ENCODE results near the gene DPY19L3.
"Not testable (repeated sequence)": the region's sequence is repeated elsewhere in the genome, so short reads cannot be mapped to it uniquely, and the experiment has no call there.

DPY19L3 gene

GRCh38 chr19:32363632-32364031, 41.9 kb upstream of the DPY19L3 start:
- no peaks in the 10 kb centered on the region for H3K9me3 ChIP-seq (replicated peaks in 1 of 11)
- no peak for TF ChIP-seq Cebpa-rat (IDR thresholded peaks at IDR 0.05)
- no peak overlapping the region for H3K9ac ChIP-seq
- H3K36me3 ChIP-seq, result peaks cover 15 to 98% (median 94%) of the 10 kb centered on the region in 11 experiments; a peak in 20 of 22 replicates
- peaks cover 17 to 83% (median 58%) of the 10 kb centered on the region in 11 experiments; a peak in 20 of 22 replicates for H4K20me1 ChIP-seq
- H3K4me1 ChIP-seq, result no peaks in the 10 kb centered on the region
- H3K27ac ChIP-seq, result no peak overlapping the region
- H3K4me2 ChIP-seq, result no peak overlapping the region
- peaks cover 0 to 98% (median 0%) of the 10 kb centered on the region in 11 experiments; a peak in 8 of 22 replicates for H3K27me3 ChIP-seq
- no peak overlapping the region for H3K4me3 ChIP-seq

DNA sequence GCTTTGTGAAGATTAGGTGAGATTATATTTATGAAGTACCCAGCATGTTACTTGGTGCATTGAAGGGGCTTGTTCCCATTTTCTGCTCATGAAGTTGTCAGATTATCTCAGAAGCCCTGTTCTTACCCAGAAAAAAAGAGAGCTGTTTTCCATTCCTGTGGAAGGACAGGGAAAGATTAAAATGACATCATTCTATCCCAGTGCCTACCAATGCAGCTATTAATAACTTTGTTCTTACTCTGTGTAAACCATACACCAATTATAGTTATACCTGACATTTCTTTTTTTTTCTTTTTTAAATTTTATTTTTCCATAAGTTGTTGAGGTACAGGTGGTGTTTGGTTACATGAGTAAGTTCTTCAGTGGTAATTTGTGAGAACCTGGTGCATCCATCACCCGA, 41.5 kb upstream of the DPY19L3 start:
- Histone ChIP-seq H3K4me2 (no peak overlapping the region), H3K9me3 (replicated peaks in 1 of 11) (no peaks in the 10 kb centered on the region), H3K27ac (no peak overlapping the region), H3K27me3 (peaks cover 0 to 98% (median 0%) of the 10 kb centered on the region in 11 experiments; a peak in 8 of 22 replicates), H3K4me3 (no peak overlapping the region), H3K9ac (no peak overlapping the region), H3K4me1 (no peaks in the 10 kb centered on the region), H3K36me3 (peaks cover 13 to 98% (median 94%) of the 10 kb centered on the region in 11 experiments; a peak in 20 of 22 replicates), H4K20me1 (peaks cover 16 to 83% (median 60%) of the 10 kb centered on the region in 11 experiments; a peak in 18 of 22 replicates)
- TF ChIP-seq Cebpa-rat (IDR thresholded peaks at IDR 0.05), result no peak

- Histone ChIP-seq H3K4me2 (no peak overlapping the region), H3K9me3 (replicated peaks in 1 of 11) (no peaks in the 10 kb centered on the region), H3K9ac (no peak overlapping the region), H3K27me3 (peaks cover 0 to 96% (median 0%) of the 10 kb centered on the region in 11 experiments; a peak in 7 of 22 replicates), H3K27ac (no peak overlapping the region), H4K20me1 (peaks cover 13 to 81% (median 48%) of the 10 kb centered on the region in 11 experiments; a peak in 18 of 22 replicates), H3K4me1 (no peaks in the 10 kb centered on the region), H3K36me3 (peaks cover 6 to 100% (median 92%) of the 10 kb centered on the region in 11 experiments; a peak in 21 of 22 replicates), H3K4me3 (no peak overlapping the region)
- TF ChIP-seq Cebpa-rat (IDR thresholded peaks at IDR 0.05), result no peak
These were observed 38.5 kb upstream of the DPY19L3 start for GRCh38 chr19:32367063-32367462.

DNA sequence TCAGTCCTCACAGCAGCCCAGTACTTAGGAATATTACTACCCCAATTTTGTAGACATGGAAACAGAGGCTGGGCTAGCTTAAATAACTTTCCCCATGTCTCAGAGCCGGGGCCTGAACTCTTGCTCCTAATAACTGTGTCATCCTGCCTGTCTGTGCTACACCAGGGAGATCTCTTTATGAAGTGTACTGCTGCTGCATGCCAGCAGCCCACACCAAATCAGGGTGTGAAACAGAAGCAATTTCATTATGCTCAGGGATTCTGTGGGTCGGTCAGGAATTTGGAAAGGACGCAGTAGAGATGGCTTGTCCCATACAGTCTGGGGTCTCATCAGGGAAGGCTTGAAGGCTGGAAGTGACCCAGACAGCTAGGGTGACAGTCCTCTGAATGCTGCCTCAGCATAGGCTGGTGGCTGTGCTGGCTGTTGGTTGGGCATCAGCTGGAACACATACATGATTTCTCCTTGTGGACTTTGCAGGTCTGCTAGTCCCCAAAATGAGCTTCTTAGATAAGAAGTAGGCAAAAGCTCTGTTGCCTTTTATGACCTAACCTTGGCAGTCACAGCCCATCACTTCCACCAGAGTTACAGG, 37.5 kb upstream of the DPY19L3 start:
- H3K27ac ChIP-seq, result no peak overlapping the region
- peaks cover 15 to 100% (median 92%) of the 10 kb centered on the region in 11 experiments for H3K36me3 ChIP-seq
- H3K9ac ChIP-seq, result no peak overlapping the region

GRCh38 chr19:32368787-32369186, 36.8 kb upstream of the DPY19L3 start:
- Histone ChIP-seq H3K9ac (no peak overlapping the region), H3K4me1 (no peaks in the 10 kb centered on the region), H3K36me3 (peaks cover 15 to 100% (median 92%) of the 10 kb centered on the region in 11 experiments), H3K9me3 (replicated peaks in 1 of 11) (peaks cover 0 to 10% (median 0%) of the 10 kb centered on the region in 11 experiments; a peak in 3 of 22 replicates), H3K4me2 (no peak overlapping the region), H3K4me3 (no peak overlapping the region), H3K27ac (no peak overlapping the region), H4K20me1 (peaks cover 9 to 74% (median 33%) of the 10 kb centered on the region in 11 experiments; a peak in 17 of 22 replicates), H3K27me3 (peaks cover 0 to 96% (median 0%) of the 10 kb centered on the region in 11 experiments; a peak in 6 of 22 replicates)
- TF ChIP-seq Cebpa-rat (IDR thresholded peaks at IDR 0.05), result no peak

More for the DNA sequence above, 37.5 kb upstream of the DPY19L3 start:
- no peak overlapping the region for H3K4me3 ChIP-seq
- no peak for TF ChIP-seq Cebpa-rat (IDR thresholded peaks at IDR 0.05)
- peaks cover 0 to 96% (median 0%) of the 10 kb centered on the region in 11 experiments; a peak in 7 of 22 replicates for H3K27me3 ChIP-seq
- peaks cover 0 to 9% (median 0%) of the 10 kb centered on the region in 11 experiments; a peak in 3 of 22 replicates for H3K9me3 ChIP-seq (replicated peaks in 1 of 11)
- peaks cover 9 to 77% (median 39%) of the 10 kb centered on the region in 11 experiments; a peak in 18 of 22 replicates for H4K20me1 ChIP-seq
- H3K4me2 ChIP-seq, result no peak overlapping the region
- H3K4me1 ChIP-seq, result no peaks in the 10 kb centered on the region

GRCh38 chr19:32372726-32373517, 32.6 kb upstream of the DPY19L3 start:
- peaks cover 4 to 41% (median 15%) of the 10 kb centered on the region in 11 experiments; a peak in 17 of 22 replicates for H4K20me1 ChIP-seq
- H3K27me3 ChIP-seq, result peaks cover 0 to 73% (median 0%) of the 10 kb centered on the region in 11 experiments; a peak in 6 of 22 replicates
- peaks cover 0 to 10% (median 0%) of the 10 kb centered on the region in 11 experiments; a peak in 4 of 22 replicates for H3K9me3 ChIP-seq (replicated peaks in 1 of 11)
- no peak overlapping the region for H3K4me2 ChIP-seq
- no peak overlapping the region for H3K4me3 ChIP-seq
- H3K9ac ChIP-seq, result no peak overlapping the region
- peaks cover 0 to 5% (median 0%) of the 10 kb centered on the region in 10 experiments; a peak in 4 of 20 replicates for H3K4me1 ChIP-seq
- no peak overlapping the region for H3K27ac ChIP-seq
- no peak for TF ChIP-seq Cebpa-rat (IDR thresholded peaks at IDR 0.05)
- H3K36me3 ChIP-seq, result peaks cover 12 to 99% (median 87%) of the 10 kb centered on the region in 11 experiments

- Histone ChIP-seq H4K20me1 (peaks cover 0 to 37% (median 9%) of the 10 kb centered on the region in 11 experiments; a peak in 16 of 22 replicates), H3K4me1 (peaks cover 0 to 5% (median 0%) of the 10 kb centered on the region in 10 experiments; a peak in 4 of 20 replicates), H3K27me3 (peaks cover 0 to 71% (median 0%) of the 10 kb centered on the region in 11 experiments; a peak in 5 of 22 replicates), H3K27ac (no peak overlapping the region), H3K36me3 (peaks cover 12 to 99% (median 87%) of the 10 kb centered on the region in 11 experiments), H3K9ac (no peak overlapping the region), H3K9me3 (replicated peaks in 1 of 11) (peaks cover 0 to 10% (median 0%) of the 10 kb centered on the region in 11 experiments; a peak in 4 of 22 replicates), H3K4me3 (no peak overlapping the region), H3K4me2 (no peak overlapping the region)
- no peak for TF ChIP-seq Cebpa-rat (IDR thresholded peaks at IDR 0.05)
These were observed 31.8 kb upstream of the DPY19L3 start for GRCh38 chr19:32373585-32374295.

- H3K4me3 ChIP-seq, H3K9ac ChIP-seq, H3K4me2 ChIP-seq, H3K27ac ChIP-seq, H3K4me1 ChIP-seq: not testable (repeated sequence)
- peaks cover 0 to 35% (median 4%) of the 10 kb centered on the region in 11 experiments; a peak in 14 of 22 replicates for H4K20me1 ChIP-seq
- H3K36me3 ChIP-seq, result peaks cover 12 to 99% (median 82%) of the 10 kb centered on the region in 11 experiments
- peaks cover 0 to 71% (median 0%) of the 10 kb centered on the region in 11 experiments; a peak in 5 of 22 replicates for H3K27me3 ChIP-seq
- peaks cover 0 to 10% (median 0%) of the 10 kb centered on the region in 11 experiments; a peak in 4 of 22 replicates for H3K9me3 ChIP-seq (replicated peaks in 1 of 11)
These were observed 31.2 kb upstream of the DPY19L3 start for GRCh38 chr19:32374362-32374761.

DNA sequence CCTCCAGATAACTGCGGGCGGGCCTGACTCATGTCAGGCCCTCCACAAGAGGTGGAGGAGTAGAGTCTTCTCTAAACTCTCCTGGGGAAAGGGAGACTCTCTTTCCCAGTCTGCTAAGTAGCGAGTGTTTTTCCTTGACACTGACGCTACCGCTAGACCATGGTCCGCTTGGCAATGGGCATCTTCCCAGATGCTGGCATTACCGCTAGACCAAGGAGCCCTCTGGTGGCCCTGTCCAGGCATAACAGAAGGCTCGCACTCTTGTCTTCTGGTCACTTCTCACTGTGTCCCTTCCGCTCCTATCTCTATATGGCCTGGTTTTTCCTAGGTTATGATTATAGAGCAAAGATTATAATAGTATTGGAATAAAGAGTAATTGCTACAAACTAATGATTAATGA, 28.5 kb upstream of the DPY19L3 start:
- peaks cover 12 to 100% (median 84%) of the 10 kb centered on the region in 11 experiments for H3K36me3 ChIP-seq

More for the DNA sequence above, 28.5 kb upstream of the DPY19L3 start:
- Histone ChIP-seq H3K27me3 (peaks cover 0 to 50% (median 0%) of the 10 kb centered on the region in 11 experiments; a peak in 5 of 22 replicates), H4K20me1 (peaks cover 0 to 18% (median 0%) of the 10 kb centered on the region in 11 experiments; a peak in 4 of 22 replicates), H3K9me3 (replicated peaks in 1 of 11) (peaks cover 0 to 10% (median 0%) of the 10 kb centered on the region in 11 experiments; a peak in 4 of 22 replicates)
- H3K4me3 ChIP-seq, H3K4me1 ChIP-seq, H3K27ac ChIP-seq, H3K9ac ChIP-seq, H3K4me2 ChIP-seq: not testable (repeated sequence)
